H9 (cell line): ENCODE data around the gene ADGRD1. TPM values are rescaled to one million over a fixed set of nuclear protein-coding genes. Genes with fewer than 3 reads are reported as not detected.

ENCODE experiments used
- DNase-seq: peaks from one replicate; pipeline ENCODE4 v3.0.0-alpha.2; 2017
- H2AFZ ChIP-seq: one replicate; pipeline ENCODE4 v1.6.1; 2013; ENCODE audit warnings: mild to moderate bottlenecking, low read length, control low read depth, moderate library complexity
- H2AK5ac ChIP-seq: 2 replicates; pipeline ENCODE4 v1.6.1; 2013; ENCODE audit warnings: low read length, control low read depth, mixed read lengths; ENCODE audit not compliant: insufficient read length
- H2BK120ac ChIP-seq: one replicate; pipeline ENCODE4 v1.6.1; 2013; ENCODE audit warnings: low read depth, mild to moderate bottlenecking, low read length, control low read depth, inconsistent platforms; ENCODE audit not compliant: poor library complexity, severe bottlenecking
- H2BK12ac ChIP-seq: 2 replicates; pipeline ENCODE4 v1.6.1; 2013; ENCODE audit warnings: low read length, control low read depth, mixed read lengths, low read depth; ENCODE audit not compliant: insufficient read length
- H2BK15ac ChIP-seq: 2 replicates; pipeline ENCODE4 v1.6.1; 2013; ENCODE audit warnings: low read depth, low read length, control low read depth
- H2BK20ac ChIP-seq: one replicate; pipeline ENCODE4 v1.6.1; 2013; ENCODE audit warnings: low read depth, mild to moderate bottlenecking, low read length, control low read depth, inconsistent platforms; ENCODE audit not compliant: poor library complexity, severe bottlenecking
- H2BK5ac ChIP-seq: 2 replicates; pipeline ENCODE4 v1.6.1; 2013; ENCODE audit warnings: low read length, control low read depth, mixed read lengths; ENCODE audit not compliant: insufficient read length
- H3K14ac ChIP-seq: 2 replicates; pipeline ENCODE4 v1.6.1; 2013; ENCODE audit warnings: low read length, control low read depth; ENCODE audit not compliant: insufficient read depth
- H3K18ac ChIP-seq: 2 replicates; pipeline ENCODE4 v1.6.1; 2013; ENCODE audit warnings: low read depth, mild to moderate bottlenecking, mixed read lengths, low read length, control low read depth; ENCODE audit not compliant: insufficient read length
- H3K23ac ChIP-seq: 2 replicates; pipeline ENCODE4 v1.6.1; 2013; ENCODE audit warnings: low read length, control low read depth, mixed read lengths, low read depth; ENCODE audit not compliant: insufficient read length
- H3K23me2 ChIP-seq: 2 replicates; pipeline ENCODE4 v1.6.1; 2013; ENCODE audit warnings: low read depth, mild to moderate bottlenecking, mixed read lengths, low read length, control low read depth; ENCODE audit not compliant: insufficient read length, poor library complexity, severe bottlenecking
- H3K27ac ChIP-seq: 2 replicates; pipeline ENCODE4 v1.5.1; 2013; ENCODE audit warnings: low read length, control low read depth, mixed read lengths, low read depth; ENCODE audit not compliant: insufficient read length
- H3K27me3 ChIP-seq: 2 replicates; pipeline ENCODE4 v1.6.1; 2013; ENCODE audit warnings: low read length, control low read depth, inconsistent platforms; ENCODE audit not compliant: insufficient read depth
- H3K4ac ChIP-seq: 2 replicates; pipeline ENCODE4 v1.6.1; 2013; ENCODE audit warnings: low read depth, mild to moderate bottlenecking, control low read depth, inconsistent platforms, low read length, moderate library complexity
- H3K4me1 ChIP-seq: 2 replicates; pipeline ENCODE4 v1.6.1; 2013; ENCODE audit warnings: low read length, control low read depth, inconsistent platforms; ENCODE audit not compliant: insufficient read depth
- H3K4me2 ChIP-seq: 2 replicates; pipeline ENCODE4 v1.6.1; 2013; ENCODE audit warnings: low read length, control low read depth, mixed read lengths; ENCODE audit not compliant: insufficient read length, insufficient read depth
- H3K56ac ChIP-seq: 2 replicates; pipeline ENCODE4 v1.6.1; 2013; ENCODE audit warnings: low read depth, mild to moderate bottlenecking, mixed read lengths, low read length, control low read depth; ENCODE audit not compliant: insufficient read length
- H3K79me1 ChIP-seq: 2 replicates; pipeline ENCODE4 v1.6.1; 2013; ENCODE audit warnings: low read depth, mild to moderate bottlenecking, moderate library complexity, low read length, control low read depth, inconsistent platforms; ENCODE audit not compliant: insufficient read depth, poor library complexity, severe bottlenecking
- H3K79me2 ChIP-seq: 2 replicates; pipeline ENCODE4 v1.6.1; 2013; ENCODE audit warnings: low read length, control low read depth, inconsistent platforms; ENCODE audit not compliant: insufficient read depth
- H3K9ac ChIP-seq: 2 replicates; pipeline ENCODE4 v1.6.1; 2013; ENCODE audit warnings: low read length, control low read depth, mixed read lengths; ENCODE audit not compliant: insufficient read length; ENCODE audit errors: extremely low read depth
- H3K9me3 ChIP-seq: one replicate; pipeline ENCODE4 v1.6.1; 2013; ENCODE audit warnings: low read depth, low read length, inconsistent platforms; ENCODE audit not compliant: control insufficient read depth
- H3T11ph ChIP-seq: one replicate; pipeline ENCODE4 v1.6.1; 2013; ENCODE audit warnings: mild to moderate bottlenecking, low read length, control low read depth, inconsistent platforms
- H4K20me1 ChIP-seq: one replicate; pipeline ENCODE4 v1.6.1; 2013; ENCODE audit not compliant: control insufficient read depth, insufficient read length, insufficient read depth
- H4K5ac ChIP-seq: 2 replicates; pipeline ENCODE4 v1.6.1; 2013; ENCODE audit warnings: low read depth, mild to moderate bottlenecking, mixed read lengths, low read length, control low read depth; ENCODE audit not compliant: insufficient read length
- H4K8ac ChIP-seq: replicated peaks from 2 replicates; pipeline ENCODE4 v1.6.1; 2013; ENCODE audit warnings: low read length, control low read depth, mixed read lengths, low read depth; ENCODE audit not compliant: insufficient read length
- H4K91ac ChIP-seq: 2 replicates; pipeline ENCODE4 v1.6.1; 2013; ENCODE audit warnings: low read depth, mild to moderate bottlenecking, moderate library complexity, mixed read lengths, low read length, control low read depth; ENCODE audit not compliant: insufficient read length
- H3K27ac Mint-ChIP-seq, 3 experiments: 2 replicates in 2 of 3; 3 replicates in 1 of 3; pipeline ENCODE4 v1.8.0; 2020 to 2021; ENCODE audit warnings: mixed read lengths in 3 of 3, mild to moderate bottlenecking in 1 of 3, moderate library complexity in 1 of 3
- H3K27me3 Mint-ChIP-seq: 2 replicates; pipeline ENCODE4 v1.8.0; 2021; ENCODE audit warnings: low read depth, mild to moderate bottlenecking, moderate library complexity, mixed read lengths
- H3K36me3 Mint-ChIP-seq, 3 experiments: 2 replicates in 2 of 3; 3 replicates in 1 of 3; pipeline ENCODE4 v1.8.0; 2020 to 2021; ENCODE audit warnings: low read depth in 3 of 3, mixed read lengths in 3 of 3; ENCODE audit not compliant: insufficient read depth in 1 of 3
- H3K4me1 Mint-ChIP-seq, 2 experiments: 2 replicates each; pipeline ENCODE4 v1.8.0; 2020; ENCODE audit warnings: mixed read lengths in 2 of 2
- H3K4me3 Mint-ChIP-seq, 2 experiments: 2 replicates in 1 of 2; 3 replicates in 1 of 2; pipeline ENCODE4 v1.8.0; 2020 to 2021; ENCODE audit warnings: mild to moderate bottlenecking in 2 of 2, mixed read lengths in 2 of 2, moderate library complexity in 1 of 2
- H3K9me3 Mint-ChIP-seq, 2 experiments: 2 replicates in 1 of 2; 3 replicates in 1 of 2; pipeline ENCODE4 v1.8.0; 2020; ENCODE audit warnings: mild to moderate bottlenecking in 2 of 2, mixed read lengths in 2 of 2, moderate library complexity in 1 of 2
- CTCF ChIP-seq: fragments of 200-600 bp; sonication (generic); conservative IDR thresholded peaks from 3 replicates; pipeline ENCODE4 v1.8.0; 2021; ENCODE audit warnings: antibody characterized with exemption, mild to moderate bottlenecking
- WGBS: extraction: QIAGEN DNeasy Blood & Tissue Kit; methylation state at CpG from one replicate; pipeline ENCODE4 v1.1.7; 2013; ENCODE audit warnings: missing lambda C conversion rate, low lambda C conversion rate, mixed read lengths; ENCODE audit not compliant: insufficient read length; ENCODE audit errors: extremely low coverage; 5-methylcytosine and 5-hydroxymethylcytosine counted together
- total RNA-seq: library from RNA; stranded (reverse); gene quantifications from 2 replicates; pipeline ENCODE4 v1.2.1, GENCODE V29; 2021

ADGRD1 gene
- total RNA-seq, 1 experiment from 2014 or later, result 0.52 TPM

DNA sequence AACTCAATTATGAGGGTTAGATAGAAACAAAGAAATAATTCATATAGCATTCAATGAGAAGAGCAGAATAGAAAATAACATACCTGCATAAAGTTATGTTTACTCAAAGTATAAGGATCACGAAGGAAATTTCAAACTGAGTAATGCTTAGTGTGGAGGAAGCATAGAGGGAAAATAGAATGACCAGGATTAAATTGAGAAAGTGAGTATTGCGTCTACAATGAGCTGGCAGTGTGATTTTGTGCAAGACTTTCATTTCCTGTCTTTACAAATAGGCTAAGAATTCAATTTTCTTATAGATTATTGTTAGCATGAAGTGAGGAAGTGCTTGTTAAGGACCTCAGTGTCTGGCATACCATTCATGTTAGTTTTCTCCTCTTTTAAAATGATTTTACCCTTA lies 12.0 kb downstream of the ADGRD1 start:
- H3T11ph ChIP-seq, result no peak overlapping the region
- no peak overlapping the region for H2BK5ac ChIP-seq
- H3K9ac ChIP-seq, result no peak overlapping the region
- no peaks in the 10 kb centered on the region for H3K23me2 ChIP-seq
- no peaks in the 10 kb centered on the region; the same call in 1 of the 2 replicates for H3K27me3 Mint-ChIP-seq
- no peak for DNase-seq
- H3K79me1 ChIP-seq, result no peaks in the 10 kb centered on the region
- H2BK12ac ChIP-seq, result no peak overlapping the region
- H3K27ac ChIP-seq, result no peak overlapping the region
- no peak overlapping the region for H2BK20ac ChIP-seq
- no peak for TF ChIP-seq CTCF
- no peaks in the 10 kb centered on the region for H3K9me3 ChIP-seq
- H3K9me3 Mint-ChIP-seq, result no peaks in the 10 kb centered on the region
- H3K36me3 Mint-ChIP-seq, result no peaks in the 10 kb centered on the region
- no peak overlapping the region for H3K4me3 Mint-ChIP-seq
- no peak overlapping the region for H3K18ac ChIP-seq
- H3K56ac ChIP-seq, result no peak overlapping the region
- no peaks in the 10 kb centered on the region for H3K4me1 Mint-ChIP-seq
- no peak overlapping the region for H3K4me2 ChIP-seq
- H3K14ac ChIP-seq, result no peak overlapping the region
- no peaks in the 10 kb centered on the region for H3K4me1 ChIP-seq
- no peak overlapping the region for H3K27ac Mint-ChIP-seq
- H4K8ac ChIP-seq, result no peak overlapping the region
- no peak overlapping the region for H2BK120ac ChIP-seq
- no peaks in the 10 kb centered on the region for H3K79me2 ChIP-seq
- no peaks in the 10 kb centered on the region for H3K27me3 ChIP-seq
- H2BK15ac ChIP-seq, result no peak overlapping the region
- no peak overlapping the region for H4K5ac ChIP-seq
- H3K4ac ChIP-seq, result no peak overlapping the region
- H2AFZ ChIP-seq, result no peak overlapping the region
- no CpG with 5 or more reads among the region's 2 CpGs for WGBS
- no peaks in the 10 kb centered on the region for H4K20me1 ChIP-seq
- H4K91ac ChIP-seq, result no peak overlapping the region
- no peak overlapping the region for H2AK5ac ChIP-seq
- no peak overlapping the region for H3K23ac ChIP-seq
